HCT116 (cell line): ENCODE data around the gene GALNT7. TPM values are rescaled to one million over a fixed set of nuclear protein-coding genes. Genes with fewer than 3 reads are reported as not detected.

ENCODE experiments used
- ATAC-seq: fragments of 200-7000 bp; cut with Tn5 transposase; 2 replicates; pipeline ENCODE4 v1.9.1; 2020; ENCODE audit warnings: mild to moderate bottlenecking, moderate library complexity
- BruUV-seq: library from RNA; stranded (reverse); fragments of 400-500 nt; replicated peaks from 2 replicates; lab custom pipeline; 2021; lab: Mats Ljungman, UMichigan
- CTCF ChIA-PET: fragments of 300-600 bp; sonication (Branson Sonifier 250); formaldehyde crosslinking; loops from one replicate; lab custom pipeline; 2021; ENCODE audit warnings: antibody characterized with exemption; lab: Charles Lee
- POLR2A ChIA-PET: fragments of 300-600, 350-600 bp; sonication (Branson Sonifier 250); formaldehyde crosslinking; loops from one replicate; lab custom pipeline; 2021; ENCODE audit warnings: antibody characterized with exemption; lab: Charles Lee
- RAD21 ChIA-PET, 2 experiments: fragments of 300-600 bp; sonication (Branson Sonifier 250); formaldehyde crosslinking; loops; one replicate each; lab custom pipeline; 2023; ENCODE audit warnings: low total read pairs in 2 of 2; ENCODE audit not compliant: uncharacterized antibody in 2 of 2, unreplicated experiment in 2 of 2, low non-redundant PET in 1 of 2; lab: Charles Lee
- DNase-seq: peaks from one replicate; pipeline ENCODE4 v3.0.0-alpha.2; 2010; ENCODE audit warnings: low read depth, low spot score
- H2AFZ ChIP-seq: fragments of 200-600 bp; shearing (Covaris generic), sonication (generic); 2 replicates; pipeline ENCODE4 v1.6.1; 2017; ENCODE audit warnings: low read depth, mixed run types, mixed read lengths, antibody characterized with exemption, low read length; ENCODE audit not compliant: poor library complexity, severe bottlenecking
- H3K27ac ChIP-seq: 2 replicates; pipeline ENCODE4 v1.5.1; 2012; ENCODE audit warnings: low read depth, low read length
- H3K27me3 ChIP-seq: fragments of 200-600 bp; sonication (generic); 2 replicates; pipeline ENCODE4 v1.6.1; 2016; ENCODE audit warnings: mixed run types, low read length, mixed read lengths; ENCODE audit not compliant: insufficient read depth
- H3K36me3 ChIP-seq, 2 experiments: fragments of 200-500 bp in 1 of 2; fragments of 200-600 bp in 1 of 2; sonication (Bioruptor generic) in 1 of 2; sonication (generic) in 1 of 2; 2 replicates each; pipeline versions ENCODE4 v1.5.1 to v1.6.1; 2014 to 2016; ENCODE audit warnings: low read length in 2 of 2, inconsistent platforms in 1 of 2, mixed read lengths in 1 of 2, mixed run types in 1 of 2; ENCODE audit not compliant: insufficient read depth in 2 of 2, control insufficient read depth in 1 of 2
- H3K4me1 ChIP-seq, 2 experiments: fragments of 200-600 bp in 1 of 2; sonication (generic) in 1 of 2; 2 replicates each; pipeline versions ENCODE4 v1.5.1 to v1.6.1; 2012 to 2017; ENCODE audit warnings: low read length in 2 of 2, inconsistent platforms in 1 of 2, mild to moderate bottlenecking in 1 of 2, mixed read lengths in 1 of 2, mixed run types in 1 of 2, moderate library complexity in 1 of 2; ENCODE audit not compliant: insufficient read depth in 2 of 2, control insufficient read depth in 1 of 2
- H3K4me2 ChIP-seq: fragments of 200-600 bp; sonication (generic); 2 replicates; pipeline ENCODE4 v1.6.1; 2017; ENCODE audit warnings: mixed run types, low read length, mixed read lengths
- H3K4me3 ChIP-seq, 2 experiments: fragments of 200-600 bp in 1 of 2; sonication (generic) in 1 of 2; replicated peaks in 1 of 2; 2 replicates each; pipeline ENCODE4 v1.5.1; 2011 to 2016; ENCODE audit warnings: low read length in 2 of 2, control low read depth in 1 of 2, low read depth in 1 of 2, mild to moderate bottlenecking in 1 of 2, mixed read lengths in 1 of 2, mixed run types in 1 of 2
- H3K79me2 ChIP-seq: fragments of 200-600 bp; sonication (generic); 2 replicates; pipeline ENCODE4 v1.6.1; 2017; ENCODE audit warnings: mild to moderate bottlenecking, mixed run types, low read length, moderate library complexity, mixed read lengths; ENCODE audit not compliant: insufficient read depth
- H3K9ac ChIP-seq: fragments of 200-600 bp; sonication (generic); 2 replicates; pipeline ENCODE4 v1.6.1; 2016; ENCODE audit warnings: low read length, mixed read lengths
- H3K9me2 ChIP-seq: fragments of 200-600 bp; sonication (generic), shearing (Covaris generic); 2 replicates; pipeline ENCODE4 v1.6.1; 2017; ENCODE audit warnings: mixed run types, mild to moderate bottlenecking, moderate library complexity; ENCODE audit not compliant: insufficient read depth
- H3K9me3 ChIP-seq, 2 experiments: fragments of 200-500 bp in 1 of 2; fragments of 200-600 bp in 1 of 2; sonication (Bioruptor generic) in 1 of 2; sonication (generic) in 1 of 2; 2 replicates each; pipeline ENCODE4 v1.6.1; 2014 to 2017; ENCODE audit warnings: low read length in 2 of 2, mixed read lengths in 2 of 2, inconsistent platforms in 1 of 2, low read depth in 1 of 2, mild to moderate bottlenecking in 1 of 2, mixed run types in 1 of 2, moderate library complexity in 1 of 2; ENCODE audit not compliant: control insufficient read depth in 1 of 2, insufficient read depth in 1 of 2
- H4K20me1 ChIP-seq: fragments of 200-600 bp; sonication (generic), shearing (Covaris generic); 2 replicates; pipeline ENCODE4 v1.6.1; 2017; ENCODE audit warnings: mixed run types, mild to moderate bottlenecking, moderate library complexity; ENCODE audit not compliant: insufficient read depth
- CTCF ChIP-seq, 3 experiments: fragments of 200-600 bp in 1 of 3; sonication (generic) in 1 of 3; IDR thresholded peaks in 2 of 3; conservative IDR thresholded peaks in 1 of 3; 2 replicates each; pipeline ENCODE4 v1.5.1; 2012 to 2017; ENCODE audit warnings: low read depth in 2 of 3, low read length in 2 of 3, antibody characterized with exemption in 1 of 3, borderline replicate concordance in 1 of 3, control low read depth in 1 of 3, mild to moderate bottlenecking in 1 of 3, mixed read lengths in 1 of 3, mixed run types in 1 of 3, moderate library complexity in 1 of 3; ENCODE audit not compliant: insufficient read depth in 1 of 3
- EGR1 ChIP-seq: IDR thresholded peaks from 2 replicates; pipeline ENCODE4 v1.6.1; 2012; ENCODE audit warnings: low read depth
- JUND ChIP-seq: IDR thresholded peaks from 2 replicates; pipeline ENCODE4 v1.6.1; 2012
- POLR2AphosphoS5 ChIP-seq: IDR thresholded peaks from 2 replicates; pipeline ENCODE4 v1.6.1; 2011; ENCODE audit warnings: mild to moderate bottlenecking, low read depth, low read length, moderate library complexity
- RAD21 ChIP-seq: IDR thresholded peaks from 2 replicates; pipeline ENCODE4 v1.6.1; 2012; ENCODE audit warnings: low read depth, mild to moderate bottlenecking
- ZBTB33 ChIP-seq: IDR thresholded peaks from 2 replicates; pipeline ENCODE4 v1.6.1; 2011; ENCODE audit warnings: mild to moderate bottlenecking, low read length, moderate library complexity; ENCODE audit not compliant: insufficient replicate concordance; ENCODE audit errors: extremely low read depth
- intact Hi-C: fragments of 100-400 bp; cut with micrococcal nuclease; formaldehyde crosslinking; loops from 2 replicates; pipeline ENCODE4 v1.10.0; 2022
- total RNA-seq: library from RNA; stranded (reverse); gene quantifications from one replicate; pipeline ENCODE4 v1.2.1, GENCODE V29; 2021; ENCODE audit not compliant: unreplicated experiment
- TF ChIP-seq, protein P1 (sequence below): IDR thresholded peaks from 2 replicates; pipeline ENCODE4 v1.6.1; 2012

GALNT7 gene
- total RNA-seq, 1 experiment from 2014 or later: 21.3 TPM

- Histone ChIP-seq H3K9me2 (no peaks in the 10 kb centered on the region), H3K36me3 (no peaks in the 10 kb centered on the region), H3K9me3 (no peaks in the 10 kb centered on the region), H3K4me3 (no peak overlapping the region), H3K4me2 (no peak overlapping the region), H3K79me2 (peaks cover 25% of the 10 kb centered on the region), H3K27me3 (no peaks in the 10 kb centered on the region), H2AFZ (no peak overlapping the region), H3K9ac (no peak overlapping the region), H3K4me1 (no peaks in the 10 kb centered on the region; a peak in 1 of 4 replicates), H3K27ac (no peak overlapping the region), H4K20me1 (no peaks in the 10 kb centered on the region)
- intact Hi-C loops: no loop called here
- DNase-seq: no peak
- BruUV-seq: no TSS peak
- CTCF ChIA-PET: no interaction called here
- RAD21 ChIA-PET: no interaction called here
- POLR2A ChIA-PET: no interaction called here
- peak; percentile 95 for ATAC-seq
- TF ChIP-seq RAD21 (peak; percentile 64), CTCF (IDR thresholded peaks at IDR 0.05 in 2 of 3, conservative IDR thresholded peaks at IDR 0.05 in 1 of 3; ENCODE audit: borderline replicate concordance in 1 of 3, insufficient read depth in 1 of 3, low read depth in 2 of 3, low read length in 2 of 3) (peak; percentile 33 to 45 (median 35); a peak in 4 of 6 replicates), ZBTB33 (no peak)
Measured at GRCh38 chr4:173231916-173232315, 63.3 kb downstream of the GALNT7 start.

DNA sequence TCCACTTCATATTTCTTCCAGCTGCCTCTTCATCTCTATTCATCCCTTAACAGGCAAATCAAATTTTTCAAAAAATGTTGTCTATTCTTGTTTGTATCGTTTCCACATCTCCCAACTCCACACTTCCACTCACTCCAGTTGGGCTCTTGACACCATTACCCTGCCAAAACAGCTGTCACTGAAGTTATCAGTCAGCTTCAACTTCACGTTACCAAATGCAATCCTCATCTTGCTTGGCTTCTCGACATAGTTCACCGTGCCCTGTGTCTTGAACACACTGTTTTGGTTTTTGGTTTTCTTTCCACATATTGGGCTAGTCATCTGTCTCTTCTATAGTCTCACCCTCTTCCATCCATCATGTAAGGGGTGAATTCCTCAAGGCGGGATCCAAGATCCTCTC is 65.2 kb downstream of the GALNT7 start:
- Histone ChIP-seq H4K20me1 (no peaks in the 10 kb centered on the region), H3K4me1 (no peaks in the 10 kb centered on the region; a peak in 1 of 4 replicates), H3K36me3 (no peaks in the 10 kb centered on the region), H2AFZ (no peak overlapping the region), H3K27me3 (no peaks in the 10 kb centered on the region), H3K79me2 (peaks cover 34% of the 10 kb centered on the region), H3K27ac (no peak overlapping the region), H3K4me2 (no peak overlapping the region), H3K9me2 (no peaks in the 10 kb centered on the region), H3K4me3 (no peak overlapping the region), H3K9me3 (no peaks in the 10 kb centered on the region), H3K9ac (no peak overlapping the region)
- ChIA-PET RAD21 (no interaction called here), POLR2A (no interaction called here), CTCF (no interaction called here)
- no peak for TF ChIP-seq POLR2AphosphoS5
- TF ChIP-seq, protein P1, sequence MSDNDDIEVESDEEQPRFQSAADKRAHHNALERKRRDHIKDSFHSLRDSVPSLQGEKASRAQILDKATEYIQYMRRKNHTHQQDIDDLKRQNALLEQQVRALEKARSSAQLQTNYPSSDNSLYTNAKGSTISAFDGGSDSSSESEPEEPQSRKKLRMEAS: no peak
- no peak for TF ChIP-seq JUND
- TF ChIP-seq EGR1: no peak
- intact Hi-C loops: no loop called here
- ATAC-seq: no peak
- DNase-seq: no peak
- no TSS peak for BruUV-seq
